ENCODE data around the gene SELPLG.
"Not testable (repeated sequence)": the region's sequence is repeated elsewhere in the genome, so short reads cannot be mapped to it uniquely, and the experiment has no call there.

SELPLG gene

DNA sequence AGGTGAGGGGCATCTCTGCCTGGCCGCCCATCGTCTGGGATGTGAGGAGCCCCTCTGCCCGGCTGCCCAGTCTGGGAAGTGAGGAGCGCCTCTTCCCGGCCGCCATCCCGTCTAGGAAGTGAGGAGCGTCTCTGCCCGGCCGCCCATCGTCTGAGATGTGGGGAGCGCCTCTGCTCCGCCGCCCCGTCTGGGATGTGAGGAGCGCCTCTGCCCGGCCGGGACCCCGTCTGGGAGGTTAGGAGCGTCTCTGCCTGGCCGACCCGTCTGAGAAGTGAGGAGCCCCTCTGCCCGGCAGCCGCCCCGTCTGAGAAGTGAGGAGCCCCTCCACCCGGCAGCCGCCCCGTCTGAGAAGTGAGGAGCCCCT is 22.1 kb upstream of the SELPLG start:
- DNase-seq = not testable (repeated sequence)

DNA sequence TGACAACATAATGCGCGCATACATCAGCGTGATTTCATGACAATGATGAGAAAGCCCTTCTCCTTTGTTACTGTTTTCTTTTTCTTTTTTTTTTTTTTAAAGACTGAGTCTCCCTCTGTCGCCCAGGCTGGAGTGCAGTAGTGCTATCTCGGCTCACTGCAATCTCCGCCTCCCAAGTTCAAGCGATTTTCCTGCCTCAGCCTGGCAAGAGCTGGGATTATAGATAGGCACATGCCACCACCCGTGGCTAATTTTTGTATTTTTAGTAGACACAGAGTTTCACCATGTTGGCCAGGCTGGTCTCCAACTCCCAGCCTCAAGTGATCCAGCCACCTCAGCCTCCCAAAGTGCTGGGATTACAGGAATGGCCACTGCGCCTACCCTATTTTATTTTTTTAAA is 20.9 kb upstream of the SELPLG start:
- not testable (repeated sequence) for DNase-seq

DNA sequence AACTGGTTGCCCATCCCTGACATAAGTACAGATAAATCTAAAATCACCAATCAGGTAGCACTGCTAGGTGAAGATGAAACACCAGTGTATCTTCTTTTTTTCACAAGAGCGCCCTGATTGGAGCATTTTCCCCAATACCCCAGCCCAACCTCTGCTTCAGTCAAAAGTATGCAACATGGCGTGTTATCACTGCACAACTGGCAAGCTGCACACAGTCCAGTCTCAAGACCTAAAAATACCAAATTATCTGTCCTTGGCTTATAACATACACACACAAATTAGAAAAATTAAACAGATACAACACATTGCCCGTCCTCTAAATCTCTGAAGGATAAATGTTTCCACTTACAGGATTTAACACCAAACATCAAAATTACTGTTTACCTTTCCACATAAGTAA is 20.2 kb upstream of the SELPLG start:
- no peak for DNase-seq

DNA sequence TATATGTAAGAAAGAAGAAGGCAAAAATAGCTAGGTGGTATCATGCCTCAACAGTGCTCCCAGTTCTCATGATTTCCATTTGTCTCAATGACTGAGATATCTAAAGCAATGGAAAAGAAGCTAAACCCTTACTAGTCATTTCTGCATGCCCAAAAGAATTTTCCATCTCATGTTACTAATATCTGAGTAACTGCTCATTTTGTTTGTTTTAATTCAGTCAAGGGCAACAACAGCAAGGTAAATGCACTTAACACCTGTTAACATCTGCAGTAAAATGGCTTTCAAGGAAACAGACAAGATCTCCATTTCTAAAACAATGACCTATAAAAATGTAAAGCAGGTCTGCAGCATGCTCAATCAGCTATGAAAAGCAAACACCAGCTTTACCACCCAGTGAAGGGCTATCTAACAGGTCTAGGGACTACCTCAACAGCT is 19.4 kb upstream of the SELPLG start:
- no peak for DNase-seq

DNA sequence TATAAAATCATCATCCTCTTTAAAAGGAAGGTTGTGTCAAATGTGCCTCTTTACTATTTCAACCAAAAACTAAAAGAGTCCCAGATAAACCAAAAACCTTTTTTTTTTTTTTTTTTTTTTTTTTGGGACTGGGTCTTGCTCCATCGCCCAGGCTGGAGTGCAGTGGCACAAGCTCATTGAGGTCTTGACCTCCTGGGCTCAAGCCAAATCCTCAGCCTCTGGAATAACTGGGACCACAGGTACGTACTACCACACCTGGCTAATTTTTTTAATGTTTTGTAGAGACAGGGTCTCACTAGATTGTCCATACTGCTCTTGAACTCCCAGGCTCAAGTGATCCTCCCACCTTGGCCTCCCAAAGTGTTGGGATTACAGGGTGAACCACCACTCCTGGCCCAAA is 16.4 kb upstream of the SELPLG start:
- DNase-seq = no peak

DNA sequence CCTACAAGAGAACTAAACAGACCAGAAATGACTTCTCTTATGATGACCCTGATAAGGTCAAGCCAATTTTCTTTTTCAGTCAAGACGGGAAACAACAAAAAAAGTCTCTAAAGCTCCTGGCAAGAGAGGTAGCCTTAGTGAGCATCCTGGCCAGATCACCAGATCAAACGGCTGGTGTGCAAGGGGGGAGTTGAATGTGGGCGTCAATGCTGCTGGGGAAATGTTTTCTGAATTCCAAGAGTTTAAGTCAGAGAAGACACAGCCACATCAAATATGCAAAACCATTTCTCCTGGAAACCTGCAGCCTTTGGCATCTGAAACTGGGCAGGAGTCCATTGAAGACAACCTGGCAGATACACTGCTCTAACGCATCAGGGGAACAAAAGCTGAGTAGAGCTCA is 16.0 kb upstream of the SELPLG start:
- DNase-seq = no peak

DNA sequence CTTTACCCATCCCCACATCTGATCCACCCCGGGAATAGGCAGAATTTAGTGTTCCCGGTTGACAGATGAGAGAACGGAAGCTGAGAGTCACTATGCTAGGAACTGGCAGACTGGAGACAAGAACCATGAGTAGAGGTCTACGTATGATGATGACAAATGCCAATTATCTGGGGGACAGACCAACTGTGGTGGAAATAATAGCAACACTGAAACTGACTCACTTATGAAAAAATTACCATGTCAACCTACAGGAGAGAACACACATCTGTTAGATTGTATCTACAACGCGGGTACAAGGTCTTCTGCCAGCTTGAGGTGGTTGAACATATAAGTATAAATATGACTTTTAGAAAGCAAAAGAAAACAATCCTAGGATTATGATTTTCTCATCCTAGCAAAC is 15.4 kb upstream of the SELPLG start:
- no peak for DNase-seq

DNA sequence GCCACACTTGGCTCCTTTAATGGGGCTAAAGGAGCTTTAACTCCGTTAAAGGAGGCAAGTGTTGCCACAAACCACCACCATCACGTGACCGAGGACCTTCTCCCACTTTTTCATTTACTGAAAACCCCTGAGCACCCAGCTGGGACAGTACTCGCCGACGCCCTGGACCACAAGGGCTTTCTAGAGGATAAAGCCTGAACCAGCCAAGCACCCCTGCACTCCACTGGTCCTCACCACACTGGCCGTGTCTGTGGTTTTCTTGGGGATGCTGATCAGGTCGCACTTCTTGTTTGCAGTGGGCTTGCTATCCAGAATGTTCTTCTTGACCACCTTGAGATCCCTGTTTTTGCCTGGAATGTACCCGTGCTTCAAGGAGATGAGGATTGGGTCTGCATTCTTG is 14.7 kb upstream of the SELPLG start:
- no peak for DNase-seq

DNA sequence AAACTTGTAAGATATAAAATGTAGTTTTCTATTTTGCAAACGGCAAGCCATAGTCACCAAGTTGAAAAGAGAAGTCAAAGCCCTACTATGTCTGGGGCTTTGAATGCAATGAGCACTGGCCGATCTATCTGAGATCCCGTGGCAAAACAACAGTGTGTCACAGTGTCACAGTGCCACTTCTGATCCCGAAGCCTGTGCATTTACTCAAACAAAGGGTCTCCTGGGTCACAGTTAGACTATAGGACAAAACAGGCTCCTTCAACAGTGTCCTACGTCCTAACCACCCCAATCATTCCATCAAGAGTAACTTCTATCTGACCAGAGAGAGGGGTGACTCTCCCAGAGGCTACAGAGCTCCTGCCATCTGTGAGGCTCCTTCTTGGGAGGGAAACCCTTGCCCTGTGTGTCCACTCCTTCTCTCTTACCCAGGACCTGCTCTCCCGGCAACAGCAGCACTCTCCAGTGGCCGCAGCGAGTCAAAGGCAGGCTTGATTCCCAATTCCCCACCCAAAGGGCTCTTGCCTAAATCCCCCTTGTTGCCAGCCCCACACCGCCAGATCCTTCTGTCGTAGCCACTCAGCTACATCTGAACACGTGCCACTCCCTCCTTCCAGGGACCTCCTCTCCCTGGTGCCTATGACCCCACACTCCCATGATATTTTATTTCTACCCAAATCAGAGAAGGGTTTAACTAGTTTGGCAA is 14.0 kb upstream of the SELPLG start:
- DNase-seq = no peak

DNA sequence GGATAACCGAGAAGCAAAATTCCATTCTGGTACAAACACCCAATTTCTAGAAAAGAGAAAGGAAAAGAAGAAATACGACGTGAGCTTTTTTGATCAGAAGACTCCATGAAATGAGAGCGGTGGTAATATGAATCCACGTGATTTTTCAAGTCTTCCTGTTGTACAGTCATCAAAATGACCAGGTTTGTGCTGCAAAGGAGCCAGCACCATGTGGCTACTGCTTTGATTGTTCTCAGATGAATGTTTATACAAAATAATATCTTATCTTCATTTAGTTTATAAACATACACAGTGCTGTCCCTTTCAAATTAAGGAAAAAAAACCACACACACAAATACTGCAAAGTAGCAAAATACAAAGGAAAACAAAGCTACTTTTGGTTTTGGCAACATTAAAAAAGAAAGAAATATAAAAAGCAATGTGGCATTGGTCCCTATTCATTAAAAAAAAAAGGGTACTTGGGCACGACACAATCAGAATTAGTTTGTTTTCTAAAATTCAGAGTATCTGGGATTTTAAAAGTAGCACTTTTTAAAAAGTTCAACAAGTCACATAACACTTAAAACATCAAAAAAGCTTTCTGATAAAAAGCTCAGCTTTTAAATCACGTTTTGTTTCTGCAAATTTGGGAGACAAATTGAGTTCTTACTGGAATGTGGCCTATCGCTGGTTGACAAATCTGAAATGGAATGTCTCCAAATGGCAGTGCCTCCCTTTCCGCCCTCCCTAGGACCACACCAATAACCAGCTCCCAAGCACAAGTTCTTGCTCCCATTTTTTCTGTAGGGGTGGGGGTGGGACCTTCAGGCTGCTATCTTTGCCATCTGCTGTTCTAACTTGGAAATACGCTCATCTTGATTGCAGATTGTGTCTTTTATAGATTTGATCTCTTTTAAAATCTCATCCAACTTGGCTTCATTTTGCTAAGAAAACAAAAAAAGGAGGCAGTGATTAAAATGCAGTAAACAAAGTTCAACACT is 13.2 kb upstream of the SELPLG start:
- no peak for DNase-seq

DNA sequence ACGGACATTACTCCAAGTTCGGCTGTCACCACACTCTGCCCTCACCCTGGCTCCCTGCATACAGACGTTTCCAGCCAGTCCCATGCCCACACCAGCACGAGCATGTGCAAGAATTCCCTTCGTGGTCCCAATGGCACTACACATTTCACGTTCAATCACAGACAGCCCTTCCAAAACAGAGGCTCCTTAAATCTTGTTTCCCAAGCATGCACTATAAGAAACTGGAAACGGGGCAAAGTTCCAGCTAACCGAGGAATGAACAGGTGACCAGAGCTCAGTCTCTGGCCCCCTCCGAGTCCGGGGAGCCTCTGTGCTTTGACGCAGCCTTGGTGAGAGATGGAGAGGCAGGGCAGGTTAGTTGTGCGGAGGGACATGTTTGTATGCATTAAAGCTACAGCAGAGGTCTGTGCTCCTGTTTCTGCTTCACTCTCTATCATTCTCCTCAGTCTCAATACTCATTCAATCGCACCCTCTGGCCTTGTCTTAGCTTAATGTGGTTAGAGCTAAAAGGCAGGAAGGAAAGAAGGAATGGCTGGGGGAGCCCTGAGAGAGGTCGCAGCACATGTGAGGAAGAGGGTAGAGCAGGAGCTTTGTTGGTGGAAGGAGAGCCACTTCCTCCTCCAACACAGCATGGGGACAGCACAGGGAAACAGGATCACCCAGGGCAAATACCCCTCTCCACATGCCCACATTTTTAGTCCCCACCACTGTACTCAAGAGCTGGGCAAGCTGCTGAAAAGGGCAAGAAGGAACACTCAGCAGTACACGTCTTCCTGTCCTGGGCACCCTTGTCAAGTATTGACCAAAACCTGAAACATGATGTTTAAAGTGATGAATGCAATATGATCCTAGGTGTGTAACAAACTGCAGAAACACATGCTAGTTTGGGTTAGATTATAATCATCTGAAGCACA is 12.2 kb upstream of the SELPLG start:
- DNase-seq = no peak

DNA sequence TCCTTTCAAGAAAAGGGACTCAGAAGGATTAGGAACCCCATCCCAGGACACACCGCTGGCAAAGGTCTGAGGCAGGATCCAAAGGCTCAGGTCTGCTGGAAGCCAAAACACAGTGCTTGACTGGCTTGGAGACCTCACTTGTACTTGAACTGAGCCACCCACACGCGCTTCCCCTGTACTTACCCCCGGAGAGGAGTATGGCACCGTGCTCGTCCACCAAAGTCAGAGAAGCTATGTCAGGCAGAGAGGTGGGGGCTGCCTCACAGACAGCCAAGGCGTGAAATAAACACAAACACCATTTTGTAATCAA is 11.1 kb upstream of the SELPLG start:
- DNase-seq = no peak

DNA sequence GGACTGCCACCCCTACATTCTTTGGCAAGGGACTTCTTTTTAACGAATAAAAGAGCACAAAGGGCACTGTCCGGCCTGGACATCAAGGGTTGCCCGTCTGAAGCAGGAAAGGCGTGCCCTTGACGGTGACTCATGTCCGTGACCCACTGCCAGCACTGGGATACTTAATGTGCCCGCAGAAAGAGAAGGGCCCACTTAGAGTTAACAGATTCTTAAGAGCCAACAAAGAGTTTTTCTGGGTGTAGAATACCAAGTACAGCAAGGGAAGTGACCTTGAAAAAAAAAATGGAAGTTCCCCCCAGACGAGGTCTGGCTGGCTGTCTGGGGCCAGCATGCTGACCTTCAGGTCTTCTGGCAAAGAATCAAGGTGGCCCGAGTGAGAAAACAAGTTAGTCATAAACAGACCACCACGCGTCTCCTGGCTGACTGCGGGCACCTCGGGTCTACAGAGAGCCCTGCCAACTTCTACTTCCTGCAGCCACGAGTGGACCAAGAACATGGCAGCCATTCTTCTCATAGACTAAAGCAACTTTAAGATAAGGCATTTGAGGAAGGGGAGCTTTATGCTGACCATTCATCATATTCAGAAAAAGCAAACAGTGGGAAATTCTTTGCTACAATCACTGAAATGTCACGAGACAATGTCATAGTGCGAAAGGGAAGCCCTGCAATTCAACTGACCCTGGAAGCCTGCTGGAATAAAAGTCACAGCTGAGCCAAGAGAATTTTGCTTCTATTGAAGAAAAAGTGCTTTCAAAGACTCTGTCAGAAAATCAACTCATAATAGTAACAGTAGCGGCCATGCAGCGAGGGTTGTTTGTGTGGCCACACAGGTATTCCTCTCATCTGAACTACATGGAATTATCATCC is 10.5 kb upstream of the SELPLG start:
- no peak for DNase-seq

DNA sequence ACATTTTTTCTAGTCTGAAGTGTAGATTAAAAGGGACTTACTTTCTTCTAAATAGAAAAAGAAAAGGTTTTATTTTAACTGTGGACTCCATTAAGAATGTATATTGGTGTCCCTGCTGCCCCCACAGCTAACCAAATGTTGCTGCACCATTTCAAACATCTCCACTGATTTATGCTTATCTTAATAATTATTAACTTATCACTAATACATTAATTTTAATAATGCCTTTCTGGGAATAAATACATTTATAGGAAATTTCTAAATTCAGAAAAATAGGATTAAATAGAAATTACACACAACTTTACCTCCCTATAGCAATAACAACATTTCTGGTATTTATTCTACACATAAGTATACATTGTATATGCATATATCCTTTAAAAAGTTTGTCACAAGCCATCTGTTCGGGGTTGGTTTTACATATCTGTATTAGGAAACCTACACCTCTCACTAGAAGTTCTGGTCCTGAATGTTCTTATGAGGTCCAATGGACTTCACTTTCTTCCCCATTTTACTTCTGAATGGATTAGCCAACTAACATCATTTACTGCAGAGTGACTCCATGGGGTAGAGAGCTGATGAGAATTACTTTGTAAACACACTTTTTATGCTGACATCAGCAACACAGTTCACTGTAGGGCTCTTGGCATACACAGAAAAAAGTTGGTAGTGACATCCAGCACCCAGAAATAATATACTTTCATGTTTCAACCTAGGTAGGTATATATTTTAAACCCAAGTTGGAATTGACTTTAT is 9.4 kb upstream of the SELPLG start:
- no peak for DNase-seq

DNA sequence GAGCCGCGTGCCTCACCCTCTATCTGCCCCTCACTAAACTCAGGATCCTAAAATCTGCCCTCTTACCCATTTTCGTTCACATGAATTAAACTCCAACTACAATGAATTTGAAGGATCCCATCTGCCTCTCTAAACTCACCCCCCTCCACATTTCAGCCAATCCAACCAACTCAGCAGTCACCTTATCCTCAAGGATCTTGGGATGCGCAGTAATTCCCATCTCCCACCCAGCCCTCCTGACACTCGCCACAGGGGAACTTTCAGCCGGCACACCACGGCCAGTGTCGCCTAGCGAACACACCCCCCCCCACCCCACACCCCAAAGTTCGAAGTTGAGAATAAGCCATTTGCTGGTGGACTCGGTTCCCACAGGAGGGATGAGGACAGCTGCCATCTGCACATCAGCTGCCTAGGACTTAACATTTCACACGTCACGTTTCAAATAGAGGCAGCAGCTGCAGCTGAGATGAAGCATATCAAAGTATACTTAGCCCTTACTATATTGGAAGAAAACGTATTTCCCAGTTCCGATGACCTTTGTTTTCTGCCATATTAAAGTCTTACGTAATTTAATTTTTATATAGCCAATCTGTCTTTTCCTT is 8.7 kb upstream of the SELPLG start:
- no peak for DNase-seq

DNA sequence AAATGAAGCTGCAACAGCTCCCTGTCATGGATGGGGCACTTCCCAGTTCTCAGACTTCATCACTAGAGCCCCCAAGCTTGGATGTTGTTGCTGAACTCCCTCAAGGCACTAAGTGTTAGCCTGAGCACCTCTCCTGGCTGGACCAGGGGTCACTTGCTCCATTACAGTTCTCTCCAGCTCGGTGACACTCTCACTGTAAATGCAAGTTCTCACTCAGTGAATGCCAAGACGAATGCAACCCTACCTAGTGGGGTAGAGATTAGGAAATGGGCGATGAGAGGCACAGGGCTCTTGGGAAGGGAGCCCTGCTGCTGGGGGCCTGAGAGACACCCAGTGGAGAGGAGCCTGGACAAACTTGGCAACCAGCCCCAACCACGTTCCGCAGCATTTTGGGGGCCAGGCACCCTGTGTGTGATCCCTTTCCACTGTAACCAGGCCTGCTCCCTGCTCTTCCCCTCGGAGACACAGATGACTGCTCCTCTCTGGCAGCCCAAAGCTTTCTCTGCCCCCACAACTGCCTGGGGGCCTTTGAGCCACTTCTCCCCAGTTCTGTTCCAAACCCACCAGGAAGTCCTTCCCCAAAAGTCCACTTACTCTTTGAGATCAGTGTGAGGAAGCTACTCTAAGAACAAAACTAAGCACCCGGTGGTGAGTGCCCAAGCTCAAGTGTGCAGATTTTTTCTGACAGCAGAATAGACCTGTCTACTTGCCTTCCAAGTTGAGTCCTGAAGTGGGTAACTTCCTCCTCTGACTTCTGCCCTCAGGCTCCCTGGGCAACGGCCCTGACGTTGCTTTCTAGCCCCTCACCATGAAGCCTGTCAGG is 8.0 kb upstream of the SELPLG start:
- no peak for DNase-seq

DNA sequence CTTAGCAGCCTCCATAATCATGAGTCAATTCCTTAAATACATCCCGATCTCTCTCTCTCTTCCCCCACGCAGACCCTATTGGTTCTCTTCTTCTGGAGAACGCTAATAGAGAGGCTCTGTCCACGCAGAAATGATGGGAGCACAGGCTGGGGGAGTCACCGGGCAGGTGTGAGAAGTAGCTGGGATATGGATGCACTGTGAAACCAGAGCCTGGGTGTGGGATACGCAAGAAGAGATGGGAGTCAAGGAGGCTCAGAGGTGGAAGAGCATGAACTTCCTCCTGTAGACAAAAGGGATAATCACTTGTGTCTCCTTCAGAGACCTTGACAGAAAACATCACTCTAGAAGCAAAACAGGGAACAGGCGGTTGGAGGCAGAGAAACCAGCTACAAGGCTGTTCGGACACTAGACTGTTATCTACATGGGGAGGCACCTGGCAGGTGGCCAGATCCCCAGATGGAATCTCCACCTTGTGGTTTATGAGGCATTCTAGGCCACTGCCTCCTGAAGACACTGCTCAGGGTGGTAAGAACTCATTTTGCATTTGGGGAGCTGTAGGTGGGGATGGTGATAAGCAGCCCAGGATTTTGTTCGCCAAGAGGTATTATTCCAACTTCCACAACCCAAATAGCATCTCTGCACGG is 7.2 kb upstream of the SELPLG start:
- DNase-seq = no peak

DNA sequence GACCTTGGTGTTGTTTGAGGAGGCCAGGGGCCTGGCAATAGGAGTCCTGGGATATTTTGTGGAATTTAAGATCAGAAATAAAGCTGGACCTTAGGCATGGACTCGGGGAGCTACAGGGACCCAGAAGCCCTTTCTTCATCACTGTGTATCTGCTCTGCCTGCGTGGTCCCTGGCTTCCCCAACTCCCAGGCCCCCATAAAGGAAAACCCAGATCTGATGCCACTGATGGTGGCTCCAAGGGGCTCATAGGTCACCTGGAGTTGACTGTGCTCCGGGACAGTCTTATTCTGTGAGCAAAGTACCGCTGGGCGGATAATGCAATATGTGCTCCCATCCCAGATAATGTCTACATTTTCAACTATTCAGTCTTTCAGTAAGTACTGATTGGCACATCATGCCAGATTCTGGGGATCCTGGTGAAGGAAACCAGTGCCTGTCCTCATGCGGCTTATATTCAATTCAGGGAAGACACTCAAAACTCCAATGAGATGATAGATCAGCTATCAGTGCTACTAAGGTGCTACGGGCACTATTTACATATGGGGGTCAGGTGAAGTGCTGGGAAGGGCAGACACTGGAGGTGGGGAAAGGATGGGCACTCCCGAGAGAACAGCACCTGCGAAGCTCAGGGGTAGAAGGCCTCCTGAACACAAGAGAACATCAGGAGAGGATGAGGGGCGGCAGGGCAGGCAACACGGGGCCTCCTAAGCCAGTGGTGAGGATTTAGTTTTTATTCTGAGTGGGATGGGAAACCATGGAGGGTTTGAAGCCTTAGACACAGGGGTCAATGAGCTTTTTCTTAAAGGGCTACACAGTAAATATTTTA is 5.5 kb upstream of the SELPLG start:
- no peak for DNase-seq

Measured in activated naive CD4-positive, alpha-beta T cell (primary cell).